ENCODE measurements around the gene SLC16A14. TPM values are rescaled to one million over a fixed set of nuclear protein-coding genes. Genes with fewer than 3 reads are reported as not detected.

Gene SLC16A14
- total RNA-seq, 1 donor from 2014 or later = 7.8 TPM

Other genes starting within 250 kb of the SLC16A14 start
- gene TRIP12, start 146.9 kb downstream of the SLC16A14 start, total RNA-seq = 256 and 269 TPM in 2 replicates
- 0.66 and 1.0 TPM in 2 replicates for gene FBXO36, start 146.4 kb downstream of the SLC16A14 start, total RNA-seq
- gene SP110, start 151.1 kb upstream of the SLC16A14 start, total RNA-seq = 114 and 121 TPM in 2 replicates
- gene SP140, start 156.8 kb upstream of the SLC16A14 start, total RNA-seq = 316 and 317 TPM in 2 replicates